Right lobe of liver (tissue), 4 donors: ENCODE measurements around the gene PDE4B.

ENCODE experiments used
- POLR2A ChIP-seq: fragments of 450-650 bp; IDR thresholded peaks from one replicate; pipeline ENCODE4 v1.6.1; 2017; ENCODE audit warnings: antibody characterized with exemption, mild to moderate bottlenecking
- TF ChIP-seq, protein P1 (sequence below), 4 donors: fragments of 200-600 bp in 3 of 4; fragments of 450-650 bp in 1 of 4; IDR thresholded peaks; one replicate each; pipeline versions ENCODE4 v1.5.1 to v1.8.0; 2016 to 2022; ENCODE audit warnings: antibody characterized with exemption in 4 of 4, mild to moderate bottlenecking in 2 of 4
- donor health status: DM: no; HTN: no; CAD: no.
- donor health status: DM: no; HTN: no; CAD: no.
- donor health status: DM: no; HTN: yes; CAD: no.

GRCh38 chr1:65814752-65815151 lies 22.1 kb downstream of the PDE4B start:
- TF ChIP-seq, protein P1, sequence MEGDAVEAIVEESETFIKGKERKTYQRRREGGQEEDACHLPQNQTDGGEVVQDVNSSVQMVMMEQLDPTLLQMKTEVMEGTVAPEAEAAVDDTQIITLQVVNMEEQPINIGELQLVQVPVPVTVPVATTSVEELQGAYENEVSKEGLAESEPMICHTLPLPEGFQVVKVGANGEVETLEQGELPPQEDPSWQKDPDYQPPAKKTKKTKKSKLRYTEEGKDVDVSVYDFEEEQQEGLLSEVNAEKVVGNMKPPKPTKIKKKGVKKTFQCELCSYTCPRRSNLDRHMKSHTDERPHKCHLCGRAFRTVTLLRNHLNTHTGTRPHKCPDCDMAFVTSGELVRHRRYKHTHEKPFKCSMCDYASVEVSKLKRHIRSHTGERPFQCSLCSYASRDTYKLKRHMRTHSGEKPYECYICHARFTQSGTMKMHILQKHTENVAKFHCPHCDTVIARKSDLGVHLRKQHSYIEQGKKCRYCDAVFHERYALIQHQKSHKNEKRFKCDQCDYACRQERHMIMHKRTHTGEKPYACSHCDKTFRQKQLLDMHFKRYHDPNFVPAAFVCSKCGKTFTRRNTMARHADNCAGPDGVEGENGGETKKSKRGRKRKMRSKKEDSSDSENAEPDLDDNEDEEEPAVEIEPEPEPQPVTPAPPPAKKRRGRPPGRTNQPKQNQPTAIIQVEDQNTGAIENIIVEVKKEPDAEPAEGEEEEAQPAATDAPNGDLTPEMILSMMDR (IDR thresholded peaks at IDR 0.05): no peak
- TF ChIP-seq POLR2A: no peak
